Measurements from ENCODE around the gene FOSL1. TPM values are rescaled to one million over a fixed set of nuclear protein-coding genes. Genes with fewer than 3 reads are reported as not detected.

Gene FOSL1
- total and polyA plus RNA-seq, 2 experiments from 2014 or later: 14.6 to 17.1 TPM

DNA sequence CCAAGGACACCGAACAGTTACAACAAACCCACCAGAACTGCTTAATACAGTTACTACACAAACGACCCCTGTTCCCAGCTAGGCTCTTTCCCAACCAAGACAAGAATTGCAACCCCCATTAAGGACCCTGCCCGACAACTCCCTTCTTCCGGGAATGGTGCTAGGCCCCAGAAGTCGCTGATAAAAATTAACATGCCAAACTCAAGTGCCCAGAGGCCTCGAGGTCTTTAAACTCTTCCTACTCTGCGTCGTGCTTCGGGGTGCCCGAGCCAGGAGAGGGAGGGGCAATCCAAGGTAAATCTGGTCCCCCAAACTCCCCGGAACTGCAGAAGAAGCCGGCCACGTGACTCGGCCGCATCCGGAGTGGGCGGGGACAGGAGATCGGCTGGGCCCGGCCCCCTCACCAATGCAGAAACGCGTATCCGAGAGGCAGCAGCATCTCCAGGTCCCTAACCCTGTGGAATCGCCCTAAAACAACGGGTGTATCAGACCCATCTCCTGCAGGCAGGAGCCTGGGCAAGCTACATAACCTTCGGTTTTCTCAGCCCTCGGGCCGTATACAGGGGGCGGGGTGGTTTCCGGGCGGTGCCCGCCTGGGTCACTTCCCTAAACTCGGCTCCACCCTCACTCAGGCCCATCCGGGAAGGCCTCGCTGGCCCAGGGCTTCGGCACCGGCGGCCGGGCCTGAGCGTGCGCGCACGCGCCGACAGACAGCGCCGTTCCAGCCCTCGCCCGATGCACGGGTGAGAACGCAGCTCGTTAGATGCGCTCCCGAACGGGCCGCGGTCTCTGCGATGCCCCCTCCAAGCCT is 43.3 kb downstream of the FOSL1 start:
- H4K20me1 ChIP-seq (replicated peaks; ENCODE audit: insufficient read depth): peaks cover 33% of the 10 kb centered on the region
- peaks cover 47% of the 10 kb centered on the region for H3K27me3 Mint-ChIP-seq (ENCODE audit: insufficient read depth, low read depth, poor library complexity)

DNA sequence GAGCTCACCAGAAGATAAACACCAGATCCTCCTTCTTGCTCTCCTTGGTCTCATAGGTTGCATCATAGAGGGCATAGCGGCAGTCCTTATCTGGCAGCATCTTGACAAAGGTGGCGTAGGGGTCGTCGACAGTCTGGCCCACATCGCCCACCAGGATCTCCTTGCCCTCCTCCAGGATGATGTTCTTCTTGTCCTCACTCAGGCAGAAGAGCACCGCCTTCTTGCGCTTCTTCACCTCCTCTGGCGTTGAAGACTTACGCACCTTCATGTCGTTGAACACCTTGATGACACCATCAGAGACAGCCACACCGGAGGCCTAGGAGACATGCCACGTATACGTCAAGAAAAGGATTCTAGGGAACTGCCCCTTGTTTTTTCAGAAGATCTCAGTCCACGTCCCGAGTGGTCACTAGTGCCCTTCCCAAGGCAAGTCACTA is 44.2 kb downstream of the FOSL1 start:
- H3F3A ChIP-seq (replicated peaks; ENCODE audit: low read depth): peaks cover 62% of the 10 kb centered on the region
- Mint-ChIP-seq H3K4me1 (peaks cover 25% of the 10 kb centered on the region), H3K27me3 (ENCODE audit: insufficient read depth, low read depth, poor library complexity) (peaks cover 53% of the 10 kb centered on the region), H3K27ac (peak overlapping the region; percentile 80), H3K9me3 (peaks cover 16% of the 10 kb centered on the region), H3K4me3 (peak overlapping the region; percentile 90), H3K36me3 (ENCODE audit: low read depth) (peaks cover 59% of the 10 kb centered on the region)
- ATAC-seq (no peak), DNase-seq (ENCODE audit: low spot score) (no peak)
- 0 out of 2 replicates have a peak overlapping the region, but pooled peaks have one; percentile 74 for H3K27ac ChIP-seq (ENCODE audit: low read depth)
- peak overlapping the region; percentile 95 for H3K4me2 ChIP-seq
- no peaks in the 10 kb centered on the region for H3K27me3 ChIP-seq (ENCODE audit: insufficient read depth)
- H2AFZ ChIP-seq: no peak overlapping the region
- no peaks in the 10 kb centered on the region for H3K9me2 ChIP-seq (ENCODE audit: insufficient read depth)
- H3K36me3 ChIP-seq (ENCODE audit: insufficient read depth): peaks cover 28% of the 10 kb centered on the region
- peaks cover 33% of the 10 kb centered on the region for H4K20me1 ChIP-seq (replicated peaks; ENCODE audit: insufficient read depth)
- H3K4me1 ChIP-seq (ENCODE audit: insufficient read depth): peaks cover 3% of the 10 kb centered on the region; the same call in 1 of the 2 replicates
- H3K79me2 ChIP-seq (replicated peaks; ENCODE audit: insufficient read depth): peaks cover 41% of the 10 kb centered on the region
- peak overlapping the region; percentile 93 for H3K4me3 ChIP-seq
- TF ChIP-seq EZH2 (IDR thresholded peaks at IDR 0.05; ENCODE audit: low read depth, unreplicated experiment) (no peak), STAT1 (IDR thresholded peaks at IDR 0.05; ENCODE audit: unreplicated experiment) (no peak), POLR2AphosphoS5 (IDR thresholded peaks at IDR 0.05; ENCODE audit: low read depth) (no peak), ZNF331 (CRISPR knock-in tag; IDR thresholded peaks at IDR 0.05; ENCODE audit: low read depth) (no peak), JUNB (IDR thresholded peaks at IDR 0.05; ENCODE audit: unreplicated experiment) (no peak), NANOG (IDR thresholded peaks at IDR 0.05; ENCODE audit: borderline replicate concordance) (no peak), ZNF114 (CRISPR knock-in tag; IDR thresholded peaks at IDR 0.05) (no peak)
- TF ChIP-seq, protein P1, sequence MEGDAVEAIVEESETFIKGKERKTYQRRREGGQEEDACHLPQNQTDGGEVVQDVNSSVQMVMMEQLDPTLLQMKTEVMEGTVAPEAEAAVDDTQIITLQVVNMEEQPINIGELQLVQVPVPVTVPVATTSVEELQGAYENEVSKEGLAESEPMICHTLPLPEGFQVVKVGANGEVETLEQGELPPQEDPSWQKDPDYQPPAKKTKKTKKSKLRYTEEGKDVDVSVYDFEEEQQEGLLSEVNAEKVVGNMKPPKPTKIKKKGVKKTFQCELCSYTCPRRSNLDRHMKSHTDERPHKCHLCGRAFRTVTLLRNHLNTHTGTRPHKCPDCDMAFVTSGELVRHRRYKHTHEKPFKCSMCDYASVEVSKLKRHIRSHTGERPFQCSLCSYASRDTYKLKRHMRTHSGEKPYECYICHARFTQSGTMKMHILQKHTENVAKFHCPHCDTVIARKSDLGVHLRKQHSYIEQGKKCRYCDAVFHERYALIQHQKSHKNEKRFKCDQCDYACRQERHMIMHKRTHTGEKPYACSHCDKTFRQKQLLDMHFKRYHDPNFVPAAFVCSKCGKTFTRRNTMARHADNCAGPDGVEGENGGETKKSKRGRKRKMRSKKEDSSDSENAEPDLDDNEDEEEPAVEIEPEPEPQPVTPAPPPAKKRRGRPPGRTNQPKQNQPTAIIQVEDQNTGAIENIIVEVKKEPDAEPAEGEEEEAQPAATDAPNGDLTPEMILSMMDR (conservative IDR thresholded peaks at IDR 0.05; ENCODE audit: low read depth in 2 of 2): no peak
- TF ChIP-seq, protein P2, sequence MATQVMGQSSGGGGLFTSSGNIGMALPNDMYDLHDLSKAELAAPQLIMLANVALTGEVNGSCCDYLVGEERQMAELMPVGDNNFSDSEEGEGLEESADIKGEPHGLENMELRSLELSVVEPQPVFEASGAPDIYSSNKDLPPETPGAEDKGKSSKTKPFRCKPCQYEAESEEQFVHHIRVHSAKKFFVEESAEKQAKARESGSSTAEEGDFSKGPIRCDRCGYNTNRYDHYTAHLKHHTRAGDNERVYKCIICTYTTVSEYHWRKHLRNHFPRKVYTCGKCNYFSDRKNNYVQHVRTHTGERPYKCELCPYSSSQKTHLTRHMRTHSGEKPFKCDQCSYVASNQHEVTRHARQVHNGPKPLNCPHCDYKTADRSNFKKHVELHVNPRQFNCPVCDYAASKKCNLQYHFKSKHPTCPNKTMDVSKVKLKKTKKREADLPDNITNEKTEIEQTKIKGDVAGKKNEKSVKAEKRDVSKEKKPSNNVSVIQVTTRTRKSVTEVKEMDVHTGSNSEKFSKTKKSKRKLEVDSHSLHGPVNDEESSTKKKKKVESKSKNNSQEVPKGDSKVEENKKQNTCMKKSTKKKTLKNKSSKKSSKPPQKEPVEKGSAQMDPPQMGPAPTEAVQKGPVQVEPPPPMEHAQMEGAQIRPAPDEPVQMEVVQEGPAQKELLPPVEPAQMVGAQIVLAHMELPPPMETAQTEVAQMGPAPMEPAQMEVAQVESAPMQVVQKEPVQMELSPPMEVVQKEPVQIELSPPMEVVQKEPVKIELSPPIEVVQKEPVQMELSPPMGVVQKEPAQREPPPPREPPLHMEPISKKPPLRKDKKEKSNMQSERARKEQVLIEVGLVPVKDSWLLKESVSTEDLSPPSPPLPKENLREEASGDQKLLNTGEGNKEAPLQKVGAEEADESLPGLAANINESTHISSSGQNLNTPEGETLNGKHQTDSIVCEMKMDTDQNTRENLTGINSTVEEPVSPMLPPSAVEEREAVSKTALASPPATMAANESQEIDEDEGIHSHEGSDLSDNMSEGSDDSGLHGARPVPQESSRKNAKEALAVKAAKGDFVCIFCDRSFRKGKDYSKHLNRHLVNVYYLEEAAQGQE (IDR thresholded peaks at IDR 0.05; ENCODE audit: unreplicated experiment): no peak

More for the DNA sequence above, 43.3 kb downstream of the FOSL1 start:
- H3K4me3 ChIP-seq: peak overlapping the region; percentile 93
- H3K4me1 ChIP-seq (ENCODE audit: insufficient read depth): peaks cover 11% of the 10 kb centered on the region
- peak overlapping the region; percentile 95 for H3K4me2 ChIP-seq
- H3K9me2 ChIP-seq (ENCODE audit: insufficient read depth): no peaks in the 10 kb centered on the region
- no peak overlapping the region for H2AFZ ChIP-seq
- H3K27ac ChIP-seq (ENCODE audit: low read depth): peak overlapping the region; percentile 74; the same call in 1 of the 2 replicates
- no peaks in the 10 kb centered on the region for H3K27me3 ChIP-seq (ENCODE audit: insufficient read depth)
- DNase-seq (ENCODE audit: low spot score) (peak; percentile 85), ATAC-seq (peak; percentile 4)
- H3K4me3 Mint-ChIP-seq: peak overlapping the region; percentile 90
- peaks cover 50% of the 10 kb centered on the region for H3K79me2 ChIP-seq (replicated peaks; ENCODE audit: insufficient read depth)
- peaks cover 29% of the 10 kb centered on the region for H3K4me1 Mint-ChIP-seq
- H3K9me3 Mint-ChIP-seq: peaks cover 8% of the 10 kb centered on the region; the same call in 2 of the 3 replicates
- H3K27ac Mint-ChIP-seq: peak overlapping the region; percentile 80
- peaks cover 66% of the 10 kb centered on the region for H3F3A ChIP-seq (replicated peaks; ENCODE audit: low read depth)
- peaks cover 58% of the 10 kb centered on the region for H3K36me3 Mint-ChIP-seq (ENCODE audit: low read depth)
- H3K36me3 ChIP-seq (ENCODE audit: insufficient read depth): peaks cover 28% of the 10 kb centered on the region
- TF ChIP-seq, protein P1 (conservative IDR thresholded peaks at IDR 0.05; ENCODE audit: low read depth in 2 of 2): no peak
- no peak for TF ChIP-seq CREB1 (CRISPR knock-in tag; IDR thresholded peaks at IDR 0.05; ENCODE audit: low read depth)
- TF ChIP-seq POLR2AphosphoS5 (IDR thresholded peaks at IDR 0.05; ENCODE audit: low read depth): peak; percentile 54
- TF ChIP-seq NANOG (IDR thresholded peaks at IDR 0.05; ENCODE audit: borderline replicate concordance): no peak
- TF ChIP-seq, protein P3, sequence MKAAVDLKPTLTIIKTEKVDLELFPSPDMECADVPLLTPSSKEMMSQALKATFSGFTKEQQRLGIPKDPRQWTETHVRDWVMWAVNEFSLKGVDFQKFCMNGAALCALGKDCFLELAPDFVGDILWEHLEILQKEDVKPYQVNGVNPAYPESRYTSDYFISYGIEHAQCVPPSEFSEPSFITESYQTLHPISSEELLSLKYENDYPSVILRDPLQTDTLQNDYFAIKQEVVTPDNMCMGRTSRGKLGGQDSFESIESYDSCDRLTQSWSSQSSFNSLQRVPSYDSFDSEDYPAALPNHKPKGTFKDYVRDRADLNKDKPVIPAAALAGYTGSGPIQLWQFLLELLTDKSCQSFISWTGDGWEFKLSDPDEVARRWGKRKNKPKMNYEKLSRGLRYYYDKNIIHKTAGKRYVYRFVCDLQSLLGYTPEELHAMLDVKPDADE (IDR thresholded peaks at IDR 0.05): peak; percentile 49; the same call in 1 of the 2 replicates

All from GM23338 (cell line).